Body of pancreas (tissue), 4 donors: ENCODE measurements around the gene OTP. TPM values are rescaled to one million over a fixed set of nuclear protein-coding genes. Genes with fewer than 3 reads are reported as not detected.
"Not testable (repeated sequence)": the region's sequence is repeated elsewhere in the genome, so short reads cannot be mapped to it uniquely, and the experiment has no call there.

ENCODE experiments used
- ATAC-seq: fragments of 150-250 bp; one replicate; pipeline ENCODE4 v1.9.1; 2016
- DNase-seq, 4 donors: peaks; one replicate each; pipeline ENCODE4 v3.0.0-alpha.2; 2019
- H3K27ac ChIP-seq, 4 donors: fragments of 200-600 bp; sonication (generic); 1 replicate in 3 of 4; 2 replicates in 1 of 4; pipeline versions ENCODE4 v1.5.1 to v1.6.1; 2016 to 2019; ENCODE audit warnings: mild to moderate bottlenecking in 1 of 4, mixed read lengths in 1 of 4, moderate library complexity in 1 of 4
- H3K27me3 ChIP-seq, 2 donors: fragments of 200-600 bp; sonication (generic); one replicate each; pipeline ENCODE4 v1.6.0; 2016; ENCODE audit warnings: mild to moderate bottlenecking in 1 of 2
- H3K36me3 ChIP-seq, 2 donors: fragments of 200-600 bp; sonication (generic); replicated peaks in 1 of 2; 2 replicates each; pipeline ENCODE4 v1.5.1; 2016; ENCODE audit warnings: low read depth in 2 of 2; ENCODE audit not compliant: insufficient read depth in 1 of 2
- H3K4me1 ChIP-seq: fragments of 200-600 bp; sonication (generic); one replicate; pipeline ENCODE4 v1.6.0; 2016
- H3K4me3 ChIP-seq, 2 donors: fragments of 200-600 bp; sonication (generic); 1 replicate in 1 of 2; 2 replicates in 1 of 2; pipeline ENCODE4 v1.5.1; 2016 to 2019
- H3K9me3 ChIP-seq, 3 donors: fragments of 200-600 bp; sonication (generic); 1 replicate in 2 of 3; 2 replicates in 1 of 3; pipeline ENCODE4 v1.5.1; 2016
- CTCF ChIP-seq, 7 experiments: fragments of 450-650 bp in 4 of 7; fragments of 200-600 bp in 3 of 7; sonication (generic) in 3 of 7; IDR thresholded peaks; one replicate each; pipeline ENCODE4 v1.5.1; 2016 to 2019; ENCODE audit warnings: antibody characterized with exemption in 7 of 7
- POLR2A ChIP-seq, 3 donors: fragments of 450-650 bp; IDR thresholded peaks; one replicate each; pipeline ENCODE4 v1.6.1; 2016; ENCODE audit warnings: antibody characterized with exemption in 3 of 3, mild to moderate bottlenecking in 2 of 3
- WGBS, 2 donors: methylation state at CpG; one replicate each; pipeline ENCODE4 v1.1.5; 2017; 5-methylcytosine and 5-hydroxymethylcytosine counted together
- intact Hi-C: fragments of 100-400 bp; cut with DNase I; formaldehyde crosslinking; loops from one replicate; pipeline ENCODE4 v1.15.1; 2023
- total RNA-seq, 2 donors: library from RNA; depleted of rRNA; stranded (reverse); fragments of >200 nt; gene quantifications; one replicate each; pipeline ENCODE4 v1.1.0, GENCODE V29; 2016

Gene OTP
- total RNA-seq, 2 donors from 2014 or later: not detected

GRCh38 chr5:77616920-77617319 is 21.6 kb downstream of the OTP start:
- TF ChIP-seq CTCF (IDR thresholded peaks at IDR 0.05): no peak
- no peak for TF ChIP-seq POLR2A (IDR thresholded peaks at IDR 0.05)
- 64 to 73% methylated on average over 2 of the region's 2 CpGs for WGBS, 2 donors
- Histone ChIP-seq H3K27me3 (no peaks in the 10 kb centered on the region), H3K9me3 (no peaks in the 10 kb centered on the region), H3K36me3 (no peaks in the 10 kb centered on the region), H3K4me3 (no peak overlapping the region), H3K27ac (no peak overlapping the region), H3K4me1 (no peaks in the 10 kb centered on the region)
- ATAC-seq (no peak), DNase-seq (no peak)
- intact Hi-C loops: no loop called here

DNA sequence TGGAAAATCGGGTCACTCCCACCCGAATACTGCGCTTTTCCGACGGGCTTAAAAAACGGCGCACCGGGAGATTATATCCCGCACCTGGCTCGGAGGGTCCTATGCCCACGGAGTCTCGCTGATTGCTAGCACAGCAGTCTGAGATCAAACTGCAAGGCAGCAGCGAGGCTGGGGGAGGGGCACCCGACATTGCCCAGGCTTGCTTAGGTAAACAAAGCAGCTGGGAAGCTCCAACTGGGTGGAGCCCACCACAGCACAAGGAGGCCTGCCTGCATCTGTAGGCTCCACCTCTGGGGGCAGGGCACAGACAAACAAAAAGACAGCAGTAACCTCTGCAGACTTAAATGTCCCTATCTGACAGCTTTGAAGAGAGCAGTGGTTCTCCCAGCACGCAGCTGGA is 29.6 kb downstream of the OTP start:
- H3K4me1 ChIP-seq, DNase-seq, H3K4me3 ChIP-seq, ATAC-seq, H3K9me3 ChIP-seq, H3K27me3 ChIP-seq, intact Hi-C loops, H3K27ac ChIP-seq, H3K36me3 ChIP-seq: not testable (repeated sequence)
- WGBS, 2 donors: 83 to 97% methylated on average over 9 to 14 of the region's 15 CpGs

DNA sequence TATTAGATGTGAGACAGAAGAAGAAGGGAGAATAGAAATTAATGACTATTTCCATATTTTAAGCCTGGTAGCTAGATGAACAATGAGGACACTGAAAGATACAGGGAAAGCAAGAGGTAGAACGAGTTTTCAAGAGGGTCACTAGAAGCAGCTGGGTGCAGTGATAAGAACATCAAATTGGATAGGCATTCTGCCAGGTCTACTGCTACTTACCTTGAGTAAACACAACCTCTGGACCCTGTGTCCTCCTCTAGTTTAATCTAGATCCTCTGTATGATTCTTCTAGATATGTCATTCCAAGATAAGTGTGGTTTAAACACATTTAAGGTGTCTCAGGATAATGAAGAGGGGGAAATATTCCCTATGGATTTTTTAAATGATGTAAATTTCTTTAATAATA is 31.2 kb downstream of the OTP start:
- H3K27ac ChIP-seq: no peak overlapping the region
- ATAC-seq (no peak), DNase-seq (no peak)
- H3K4me3 ChIP-seq: no peak overlapping the region
- H3K36me3 ChIP-seq: no peaks in the 10 kb centered on the region
- H3K9me3 ChIP-seq: no peaks in the 10 kb centered on the region
- WGBS, 2 donors: 20 to 23% methylated on average over 1 of the region's 1 CpG
- no peaks in the 10 kb centered on the region for H3K27me3 ChIP-seq
- H3K4me1 ChIP-seq: no peaks in the 10 kb centered on the region
- TF ChIP-seq POLR2A (IDR thresholded peaks at IDR 0.05) (no peak), CTCF (IDR thresholded peaks at IDR 0.05) (no peak)
- intact Hi-C loops: no loop called here

DNA sequence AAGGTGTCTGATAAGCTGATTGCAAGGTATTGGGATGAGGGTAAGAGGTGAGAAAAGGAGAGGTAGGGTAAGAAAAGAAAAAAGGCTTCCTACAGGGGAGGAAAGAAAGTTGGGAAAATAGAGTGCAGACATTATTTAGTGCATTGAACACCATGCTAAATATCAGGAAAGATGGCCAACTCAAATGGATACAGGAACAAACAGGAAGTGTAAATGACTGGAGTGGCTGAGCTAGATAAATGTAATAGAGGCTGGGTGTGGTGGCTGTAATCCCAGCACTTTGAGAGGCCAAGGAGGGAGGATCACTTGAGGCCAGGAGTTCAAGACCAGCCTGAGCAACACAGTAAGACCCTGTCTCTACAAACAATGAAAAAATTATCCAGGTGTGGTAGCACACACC is 32.2 kb downstream of the OTP start:
- Histone ChIP-seq H3K4me1 (no peaks in the 10 kb centered on the region), H3K9me3 (no peaks in the 10 kb centered on the region), H3K4me3 (no peak overlapping the region), H3K27ac (no peak overlapping the region), H3K27me3 (no peaks in the 10 kb centered on the region), H3K36me3 (no peaks in the 10 kb centered on the region)
- TF ChIP-seq CTCF (IDR thresholded peaks at IDR 0.05) (no peak), POLR2A (IDR thresholded peaks at IDR 0.05) (no peak)
- ATAC-seq (no peak), DNase-seq (no peak)
- intact Hi-C loops: no loop called here

- no peaks in the 10 kb centered on the region for H3K27me3 ChIP-seq
- intact Hi-C loops: no loop called here
- TF ChIP-seq POLR2A (IDR thresholded peaks at IDR 0.05): no peak
- no peak for TF ChIP-seq CTCF (IDR thresholded peaks at IDR 0.05)
- no peak for DNase-seq
- H3K4me1 ChIP-seq: no peaks in the 10 kb centered on the region
- no peak for ATAC-seq
- H3K27ac ChIP-seq: no peak overlapping the region
- no peaks in the 10 kb centered on the region for H3K9me3 ChIP-seq
- no peaks in the 10 kb centered on the region for H3K36me3 ChIP-seq
- H3K4me3 ChIP-seq: no peak overlapping the region
- 93 to 95% methylated on average over 2 of the region's 2 CpGs for WGBS, 2 donors
Observed at GRCh38 chr5:77599679-77600078, 38.8 kb downstream of the OTP start.
